Ureter (tissue), 1 donor: Measurements from ENCODE around the gene ACVR2B. TPM values are rescaled to one million over a fixed set of nuclear protein-coding genes. Genes with fewer than 3 reads are reported as not detected.

Experiments
- DNase-seq: peaks from one replicate; pipeline ENCODE4 v3.0.0-alpha.2; 2020; ENCODE audit warnings: low spot score
- total RNA-seq: library from RNA; stranded (reverse); gene quantifications from one replicate; pipeline ENCODE4 v1.2.4, GENCODE V29; 2023
- donor health status: DM: yes; HTN: yes; CAD: no.

The ACVR2B gene
- total RNA-seq, 1 donor from 2014 or later, result 11.8 TPM

GRCh38 chr3:38532529-38532928, 78.8 kb downstream of the ACVR2B start:
- no peak for DNase-seq

GRCh38 chr3:38533285-38533976, 79.7 kb downstream of the ACVR2B start:
- DNase-seq, result no peak

- DNase-seq, result no peak
These were observed 80.5 kb downstream of the ACVR2B start for GRCh38 chr3:38534180-38534579.

GRCh38 chr3:38534604-38535003, 80.9 kb downstream of the ACVR2B start:
- no peak for DNase-seq

DNA sequence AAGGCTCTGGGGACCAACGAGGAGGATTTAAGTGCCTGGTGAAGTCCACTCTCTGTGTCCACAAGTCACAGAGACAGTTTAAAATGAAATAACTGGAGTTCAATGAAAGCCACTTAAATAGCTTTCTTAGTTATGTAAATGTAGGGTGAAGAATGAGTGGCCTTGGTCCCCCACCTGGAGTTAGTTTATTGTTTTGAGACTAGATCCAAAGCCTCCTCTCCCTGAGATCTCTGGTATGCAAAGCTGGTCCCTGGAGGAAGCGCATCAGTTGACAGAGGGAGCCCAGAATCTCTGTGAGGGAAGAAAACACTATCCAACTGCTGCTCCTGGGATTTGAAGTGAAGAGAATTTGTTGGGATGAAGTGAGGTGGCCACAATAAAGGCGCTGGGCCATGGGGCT, 83.0 kb downstream of the ACVR2B start:
- DNase-seq, result no peak

DNA sequence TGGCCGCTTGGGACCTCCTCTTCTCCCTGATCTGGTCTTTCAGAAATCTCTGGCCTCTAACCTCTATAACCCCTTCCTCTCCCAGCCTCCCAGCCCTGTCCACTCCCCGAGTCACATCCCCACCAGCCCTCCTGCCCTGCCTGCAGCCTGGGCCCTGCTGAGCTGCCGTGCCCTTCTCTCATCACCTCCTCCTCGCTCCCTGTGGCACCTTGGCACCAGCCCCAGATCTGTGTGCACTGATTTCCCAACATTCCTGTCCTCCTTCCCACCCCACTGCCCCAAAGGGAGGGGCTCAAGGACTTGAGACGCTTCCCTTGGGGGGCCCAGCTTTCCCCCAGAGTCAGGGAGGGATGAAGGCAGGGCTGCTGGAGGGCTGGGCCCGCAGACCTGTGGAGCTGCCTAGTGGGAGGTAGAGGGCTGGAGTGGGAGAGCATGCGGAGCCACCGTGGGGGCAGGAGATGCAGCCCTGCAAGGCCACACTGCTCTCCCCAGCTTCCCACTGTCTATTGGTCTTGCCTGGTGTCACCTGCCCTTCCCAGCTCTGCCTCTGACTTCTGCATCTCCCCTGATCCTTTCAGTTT, 85.2 kb downstream of the ACVR2B start:
- peak; percentile 37 for DNase-seq

- no peak for DNase-seq
These were observed 88.1 kb downstream of the ACVR2B start for GRCh38 chr3:38541806-38542205.

Other genes with a start within 250 kb of the ACVR2B start
- gene SLC22A13, start 188.1 kb upstream of the ACVR2B start, total RNA-seq, result 0.68 TPM
- gene SLC22A14, start 171.6 kb upstream of the ACVR2B start, total RNA-seq, result not detected
- gene XYLB, start 107.1 kb upstream of the ACVR2B start, total RNA-seq, result 19.3 TPM
- 26.1 TPM for gene EXOG, start 42.5 kb downstream of the ACVR2B start, total RNA-seq
- gene SCN5A, start 195.8 kb downstream of the ACVR2B start, total RNA-seq, result 3.5 TPM